ENCODE measurements around the gene GAK. TPM values are rescaled to one million over a fixed set of nuclear protein-coding genes. Genes with fewer than 3 reads are reported as not detected.

Gene GAK
- total and polyA plus RNA-seq, 2 of the 4 experiments (the other 2 are of a cell fraction), result 45.1 to 133 TPM

DNA sequence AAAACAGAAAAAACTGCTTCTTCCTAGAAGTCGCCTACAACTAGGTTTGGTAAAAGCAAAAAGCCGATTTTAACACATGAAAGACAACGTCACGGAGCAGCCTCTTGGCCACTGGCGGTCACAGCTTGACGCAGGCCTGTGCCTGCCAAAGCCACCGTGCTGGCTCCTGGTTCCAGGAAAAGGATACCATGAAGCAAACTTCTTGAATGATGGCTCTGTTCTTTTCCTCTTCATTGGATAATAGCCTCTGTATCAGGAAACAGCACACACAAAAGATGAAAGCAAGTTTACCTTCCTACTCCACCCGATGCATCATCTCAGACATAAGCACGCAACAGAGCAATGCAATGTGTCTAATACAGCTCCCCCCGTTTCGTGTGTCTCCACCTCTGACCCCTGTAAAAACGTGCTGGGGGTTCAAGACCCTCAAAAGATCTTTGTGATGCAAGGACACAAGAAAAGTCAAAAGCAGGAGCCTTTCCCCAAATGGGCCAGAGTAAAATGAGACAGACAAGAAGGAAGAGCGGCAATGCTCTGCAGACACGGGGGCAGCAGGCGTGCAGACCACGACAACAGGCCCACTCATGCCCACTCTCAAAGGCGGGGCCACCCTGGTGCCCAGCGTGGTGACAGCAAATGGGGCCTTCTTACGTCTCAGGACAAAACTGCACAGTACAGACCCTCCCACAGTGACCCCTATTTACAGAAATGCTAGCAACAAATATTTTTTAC, 19.4 kb downstream of the GAK start:
- intact Hi-C loops (cut with micrococcal nuclease) (no loop called here), in situ Hi-C loops (cut with MboI; ENCODE audit: low sequenced_read_pairs) (no loop called here), dilution Hi-C loops (cut with HindIII; ENCODE audit: low sequenced_read_pairs, unreplicated experiment) (no loop called here)
- Histone ChIP-seq H3K14ac (replicated peaks; ENCODE audit: low read depth, low read length) (no peak overlapping the region), H3K27ac (ENCODE audit: insufficient read depth, low read length) (no peak overlapping the region), H2BK15ac (ENCODE audit: low read depth, low read length) (no peak overlapping the region), H2BK5ac (ENCODE audit: low read depth, low read length, poor library complexity, severe bottlenecking) (no peak overlapping the region), H3K9me3 (ENCODE audit: control insufficient read depth, insufficient read depth, low read length) (no peaks in the 10 kb centered on the region), H2BK20ac (ENCODE audit: low read depth, low read length) (no peak overlapping the region), H2BK120ac (ENCODE audit: low read depth, low read length) (no peak overlapping the region), H3K79me1 (ENCODE audit: low read depth in 1 of 2, low read length in 2 of 2) (peaks cover 9 to 65% of the 10 kb centered on the region in 2 experiments), H3K4me3 (ENCODE audit: insufficient read depth, low read depth, low read length) (no peak overlapping the region), H3K4me2 (ENCODE audit: low read depth, low read length) (no peak overlapping the region), H3K23ac (ENCODE audit: low read depth, low read length) (no peak overlapping the region), H2AK9ac (replicated peaks; ENCODE audit: low read depth, low read length, poor library complexity) (no peak overlapping the region), H2AK5ac (ENCODE audit: low read depth, low read length) (no peak overlapping the region), H3K27me3 (ENCODE audit: control insufficient read depth, insufficient read depth, low read length) (no peaks in the 10 kb centered on the region), H3K4me1 (ENCODE audit: control insufficient read depth, insufficient read depth, low read length) (peaks cover 3% of the 10 kb centered on the region; the same call in 1 of the 2 replicates), H3K9me1 (ENCODE audit: insufficient read depth, low read length) (peaks cover 5% of the 10 kb centered on the region; the same call in 1 of the 2 replicates), H3K9ac (ENCODE audit: low read depth, low read length) (no peak overlapping the region), H4K5ac (ENCODE audit: low read depth, low read length) (no peak overlapping the region), H2AFZ (replicated peaks; ENCODE audit: low read length, poor library complexity) (no peak overlapping the region), H3K56ac (ENCODE audit: extremely low read depth, insufficient read depth, low read length) (no peak overlapping the region), H3K18ac (ENCODE audit: low read depth, low read length) (no peak overlapping the region), H4K91ac (ENCODE audit: insufficient read depth, low read depth, low read length) (no peak overlapping the region), H4K20me1 (ENCODE audit: insufficient read depth, low read length) (peaks cover 72% of the 10 kb centered on the region), H4K8ac (ENCODE audit: low read depth in 2 of 2, low read length in 2 of 2) (no peak overlapping the region), H3K4ac (ENCODE audit: low read depth, low read length) (no peak overlapping the region), H3K36me3 (ENCODE audit: control insufficient read depth, insufficient read depth, low read length) (peaks cover 19% of the 10 kb centered on the region)
- WGBS, 2 experiments (ENCODE audit: extremely low coverage in 2 of 2, insufficient read length in 1 of 2), result 89% methylated on average over 13 of the region's 19 CpGs; no CpG with 5 or more reads in 1 of the 2 experiments
- ChIA-PET CTCF (no interaction called here), POLR2A (ENCODE audit: unreplicated experiment) (no interaction called here)
- TF ChIP-seq BHLHE40 (IDR thresholded peaks at IDR 0.05; ENCODE audit: low read depth, low read length), result no peak
- no peak for TF ChIP-seq SMC3 (IDR thresholded peaks at IDR 0.05; ENCODE audit: low read depth, low read length)
- TF ChIP-seq MXI1 (IDR thresholded peaks at IDR 0.05; ENCODE audit: borderline replicate concordance, low read depth, low read length), result no peak
- no peak for TF ChIP-seq RFX5 (IDR thresholded peaks at IDR 0.05; ENCODE audit: low read depth, low read length)
- no peak for TF ChIP-seq CEBPB (IDR thresholded peaks at IDR 0.05; ENCODE audit: low read depth, low read length)
- no peak for TF ChIP-seq RAD21 (IDR thresholded peaks at IDR 0.05; ENCODE audit: low read length)
- TF ChIP-seq USF2 (IDR thresholded peaks at IDR 0.05; ENCODE audit: low read depth, low read length), result no peak
- TF ChIP-seq, protein P1, sequence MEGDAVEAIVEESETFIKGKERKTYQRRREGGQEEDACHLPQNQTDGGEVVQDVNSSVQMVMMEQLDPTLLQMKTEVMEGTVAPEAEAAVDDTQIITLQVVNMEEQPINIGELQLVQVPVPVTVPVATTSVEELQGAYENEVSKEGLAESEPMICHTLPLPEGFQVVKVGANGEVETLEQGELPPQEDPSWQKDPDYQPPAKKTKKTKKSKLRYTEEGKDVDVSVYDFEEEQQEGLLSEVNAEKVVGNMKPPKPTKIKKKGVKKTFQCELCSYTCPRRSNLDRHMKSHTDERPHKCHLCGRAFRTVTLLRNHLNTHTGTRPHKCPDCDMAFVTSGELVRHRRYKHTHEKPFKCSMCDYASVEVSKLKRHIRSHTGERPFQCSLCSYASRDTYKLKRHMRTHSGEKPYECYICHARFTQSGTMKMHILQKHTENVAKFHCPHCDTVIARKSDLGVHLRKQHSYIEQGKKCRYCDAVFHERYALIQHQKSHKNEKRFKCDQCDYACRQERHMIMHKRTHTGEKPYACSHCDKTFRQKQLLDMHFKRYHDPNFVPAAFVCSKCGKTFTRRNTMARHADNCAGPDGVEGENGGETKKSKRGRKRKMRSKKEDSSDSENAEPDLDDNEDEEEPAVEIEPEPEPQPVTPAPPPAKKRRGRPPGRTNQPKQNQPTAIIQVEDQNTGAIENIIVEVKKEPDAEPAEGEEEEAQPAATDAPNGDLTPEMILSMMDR (conservative IDR thresholded peaks at IDR 0.05; ENCODE audit: low read depth, low read length), result no peak
- no peak for DNase-seq
- no TSS peak for BruUV-seq (replicated peaks)
- no peak for ATAC-seq (ENCODE audit: low read depth)

All from IMR-90 (cell line).